SK-N-MC (cell line): Measurements from ENCODE around the gene CFAP61.

Experiments used
- EZH2 ChIP-seq: fragments of 200-600 bp; sonication (generic); IDR thresholded peaks from one replicate; pipeline ENCODE4 v1.6.1; 2017; ENCODE audit warnings: antibody characterized with exemption
- FOXP2 ChIP-seq: optimal IDR thresholded peaks from 2 replicates; pipeline ENCODE3; 2011; ENCODE audit warnings: mild to moderate bottlenecking, moderate library complexity; ENCODE audit not compliant: insufficient read depth; ENCODE audit errors: extremely low read length, control extremely low read depth
- POLR2AphosphoS5 ChIP-seq: IDR thresholded peaks from 2 replicates; pipeline ENCODE4 v1.6.1; 2012; ENCODE audit warnings: mild to moderate bottlenecking, low read depth, low read length, borderline replicate concordance

- TF ChIP-seq EZH2, result no peak
- TF ChIP-seq POLR2AphosphoS5, result no peak
- TF ChIP-seq FOXP2, result no peak
Observed at GRCh38 chr20:20228351-20228750, 176.0 kb downstream of the CFAP61 start.
